Transverse colon (tissue), 4 donors: ENCODE measurements around the gene TMEM144.
A peak's percentile ranks its signal among the peaks of the same experiment; 100 is the strongest.

ENCODE experiments used
- POLR2A ChIP-seq: fragments of 450-650 bp; IDR thresholded peaks from one replicate; pipeline ENCODE4 v1.6.1; 2016; ENCODE audit warnings: antibody characterized with exemption, mild to moderate bottlenecking, moderate library complexity
- POLR2AphosphoS5 ChIP-seq, 3 donors: sonication (generic); formaldehyde crosslinking; IDR thresholded peaks; one replicate each; pipeline ENCODE4 v1.6.1; 2016; ENCODE audit warnings: antibody characterized with exemption in 3 of 3
- TF ChIP-seq, protein P1 (sequence below), 5 experiments: fragments of 200-600 bp in 3 of 5; fragments of 450-650 bp in 2 of 5; sonication (generic) in 3 of 5; IDR thresholded peaks; 1 replicate in 2 of 5; 2 replicates in 3 of 5; pipeline ENCODE4 v1.5.1; 2016 to 2017; ENCODE audit warnings: antibody characterized with exemption in 5 of 5, inconsistent platforms in 3 of 5, mild to moderate bottlenecking in 2 of 5, moderate library complexity in 1 of 5

DNA sequence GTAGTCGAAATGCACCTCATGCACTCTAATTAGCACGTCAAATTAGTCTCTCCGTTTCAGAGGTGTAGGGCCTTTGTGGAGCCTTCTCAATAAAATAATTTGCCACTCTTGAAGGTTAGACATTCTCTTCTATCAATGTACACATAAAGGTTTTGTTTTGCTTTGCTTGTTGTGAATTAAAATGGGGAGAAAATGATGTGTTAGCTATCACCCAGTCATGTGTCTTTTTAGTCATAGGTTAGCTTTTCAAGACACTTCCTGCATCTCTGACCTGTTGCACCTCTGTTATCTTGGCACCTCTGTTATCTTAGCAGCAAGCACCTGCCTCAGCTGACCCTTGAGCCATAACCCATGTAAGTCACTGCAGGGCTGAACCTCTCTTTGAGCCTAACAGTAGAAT, 936 bp downstream of the TMEM144 start:
- TF ChIP-seq, protein P1, sequence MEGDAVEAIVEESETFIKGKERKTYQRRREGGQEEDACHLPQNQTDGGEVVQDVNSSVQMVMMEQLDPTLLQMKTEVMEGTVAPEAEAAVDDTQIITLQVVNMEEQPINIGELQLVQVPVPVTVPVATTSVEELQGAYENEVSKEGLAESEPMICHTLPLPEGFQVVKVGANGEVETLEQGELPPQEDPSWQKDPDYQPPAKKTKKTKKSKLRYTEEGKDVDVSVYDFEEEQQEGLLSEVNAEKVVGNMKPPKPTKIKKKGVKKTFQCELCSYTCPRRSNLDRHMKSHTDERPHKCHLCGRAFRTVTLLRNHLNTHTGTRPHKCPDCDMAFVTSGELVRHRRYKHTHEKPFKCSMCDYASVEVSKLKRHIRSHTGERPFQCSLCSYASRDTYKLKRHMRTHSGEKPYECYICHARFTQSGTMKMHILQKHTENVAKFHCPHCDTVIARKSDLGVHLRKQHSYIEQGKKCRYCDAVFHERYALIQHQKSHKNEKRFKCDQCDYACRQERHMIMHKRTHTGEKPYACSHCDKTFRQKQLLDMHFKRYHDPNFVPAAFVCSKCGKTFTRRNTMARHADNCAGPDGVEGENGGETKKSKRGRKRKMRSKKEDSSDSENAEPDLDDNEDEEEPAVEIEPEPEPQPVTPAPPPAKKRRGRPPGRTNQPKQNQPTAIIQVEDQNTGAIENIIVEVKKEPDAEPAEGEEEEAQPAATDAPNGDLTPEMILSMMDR (IDR thresholded peaks at IDR 0.05), result no peak
- TF ChIP-seq POLR2A (no peak), POLR2AphosphoS5 (IDR thresholded peaks at IDR 0.05) (peak in 2 of 3 donors; percentile 33 to 35)
